ENCODE results near the gene POLR1A.

POLR1A gene

DNA sequence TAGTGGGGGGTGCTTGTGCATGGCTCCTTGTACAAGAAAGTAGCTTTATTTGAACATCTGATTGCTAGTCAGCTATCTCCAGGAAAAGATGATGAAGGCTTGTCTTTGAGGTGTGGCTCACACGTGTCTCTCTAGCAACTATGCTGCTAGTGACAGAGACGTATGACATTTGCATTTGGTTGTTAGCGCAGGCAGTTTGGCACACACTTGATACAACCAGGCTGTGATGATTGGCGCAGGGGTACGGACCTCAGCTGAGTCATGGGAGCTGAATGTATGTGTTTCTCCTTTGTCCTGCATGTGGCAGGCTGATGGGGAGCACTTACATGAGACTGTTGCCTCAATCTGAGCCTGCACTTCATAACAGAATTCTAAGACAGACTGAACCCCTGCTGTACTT, 30.0 kb upstream of the POLR1A start:
- Histone ChIP-seq H3K4me3 (no peak overlapping the region), H3K27me3 (no peaks in the 10 kb centered on the region), H3K4me1 (no peaks in the 10 kb centered on the region), H3K9me3 (no peaks in the 10 kb centered on the region), H3K36me3 (peaks cover 82 to 100% (median 94%) of the 10 kb centered on the region in 3 donors), H3K27ac (no peak overlapping the region)
- no peak for TF ChIP-seq CTCF (IDR thresholded peaks at IDR 0.05)
- intact Hi-C loops (cut with DNase I; ENCODE audit: low total_unique reads) = no loop called here
- DNase-seq = no peak

DNA sequence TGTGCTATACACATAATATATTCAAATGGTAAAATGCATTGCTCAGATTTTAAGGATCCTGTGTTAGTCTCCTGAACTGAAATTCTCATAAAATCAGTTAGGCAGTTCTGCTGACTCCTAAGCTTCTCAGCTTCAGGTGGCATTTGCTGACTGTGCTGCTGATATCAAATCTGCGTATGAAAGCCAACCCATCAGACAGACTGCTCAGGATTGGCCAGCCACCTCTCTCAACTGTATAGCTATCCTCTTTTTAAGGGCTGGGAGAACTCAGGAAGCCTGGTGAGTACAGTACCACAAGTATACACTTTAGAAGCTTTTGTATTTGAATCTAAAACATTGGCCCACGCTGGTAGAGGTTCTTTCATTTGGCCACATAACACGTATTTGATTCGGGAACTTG, 29.0 kb upstream of the POLR1A start:
- H3K4me1 ChIP-seq = no peaks in the 10 kb centered on the region
- no peak overlapping the region for H3K4me3 ChIP-seq
- no peak overlapping the region for H3K27ac ChIP-seq
- H3K36me3 ChIP-seq = peaks cover 90 to 100% (median 92%) of the 10 kb centered on the region in 3 donors
- no peaks in the 10 kb centered on the region for H3K9me3 ChIP-seq
- H3K27me3 ChIP-seq = no peaks in the 10 kb centered on the region
- DNase-seq = no peak
- intact Hi-C loops (cut with DNase I; ENCODE audit: low total_unique reads) = no loop called here
- TF ChIP-seq CTCF (IDR thresholded peaks at IDR 0.05) = no peak

- no peak for TF ChIP-seq CTCF (IDR thresholded peaks at IDR 0.05)
- no peaks in the 10 kb centered on the region for H3K4me1 ChIP-seq
- no peak overlapping the region for H3K4me3 ChIP-seq
- no peak for DNase-seq
- intact Hi-C loops (cut with DNase I; ENCODE audit: low total_unique reads) = no loop called here
- H3K9me3 ChIP-seq = no peaks in the 10 kb centered on the region
- no peaks in the 10 kb centered on the region for H3K27me3 ChIP-seq
- H3K27ac ChIP-seq = no peak overlapping the region
- peaks cover 97 to 100% (median 98%) of the 10 kb centered on the region in 3 donors for H3K36me3 ChIP-seq
Observed at GRCh38 chr2:86124683-86125082, 19.0 kb upstream of the POLR1A start.

DNA sequence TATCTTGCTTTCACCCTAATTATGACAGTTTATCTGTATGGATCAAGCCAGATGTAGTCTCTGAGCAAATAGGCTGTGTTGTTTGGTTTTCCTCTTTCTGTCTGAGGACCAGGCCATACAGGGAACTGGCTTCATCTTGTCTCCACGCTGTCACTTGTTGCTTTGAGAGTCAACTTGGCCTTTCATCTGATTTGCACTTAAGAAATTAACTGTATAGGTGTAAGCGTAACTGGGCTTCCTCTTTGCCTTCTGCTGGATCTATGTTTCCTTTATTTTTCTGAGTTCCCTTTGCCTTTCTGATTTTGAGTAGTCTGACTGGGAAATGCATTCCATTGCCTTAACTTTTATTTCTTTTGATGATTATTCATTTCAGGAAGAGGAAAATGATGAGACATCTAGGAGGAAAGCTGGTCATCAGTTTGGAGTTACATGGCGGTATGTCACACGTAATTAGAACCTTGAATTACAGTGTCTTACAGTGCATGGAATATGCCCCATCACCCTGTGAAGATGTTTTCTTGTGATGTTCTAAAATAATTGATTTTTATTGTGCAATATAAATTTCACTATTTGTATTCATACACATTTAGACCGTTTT, 17.7 kb upstream of the POLR1A start:
- no peaks in the 10 kb centered on the region for H3K4me1 ChIP-seq
- H3K9me3 ChIP-seq = no peaks in the 10 kb centered on the region
- peaks cover 97 to 100% (median 98%) of the 10 kb centered on the region in 3 donors for H3K36me3 ChIP-seq
- intact Hi-C loops (cut with DNase I; ENCODE audit: low total_unique reads) = no loop called here
- H3K27ac ChIP-seq = no peak overlapping the region
- DNase-seq = no peak
- H3K27me3 ChIP-seq = no peaks in the 10 kb centered on the region
- no peak for TF ChIP-seq CTCF (IDR thresholded peaks at IDR 0.05)
- no peak overlapping the region for H3K4me3 ChIP-seq

DNA sequence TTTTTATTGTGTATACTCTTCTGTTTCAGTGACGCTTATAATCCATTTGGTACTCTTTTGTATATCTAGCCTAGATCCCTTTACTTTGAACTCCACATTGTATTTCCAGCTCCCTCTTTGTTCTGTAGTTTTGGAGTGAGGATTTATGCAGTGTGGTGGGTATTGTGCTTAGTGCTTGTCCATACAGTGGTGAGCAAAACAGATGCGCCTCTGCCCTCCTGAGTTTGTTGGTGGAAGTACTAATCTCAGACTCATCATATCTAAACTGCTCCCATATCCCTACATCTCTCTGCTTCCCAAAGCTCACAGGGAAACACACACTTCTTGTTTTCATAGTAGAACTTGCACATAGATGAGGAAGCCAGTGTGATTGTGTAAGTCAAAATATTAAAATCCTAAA, 12.4 kb upstream of the POLR1A start:
- no peaks in the 10 kb centered on the region for H3K27me3 ChIP-seq
- H3K4me1 ChIP-seq = peaks cover 0 to 13% (median 0%) of the 10 kb centered on the region in 4 donors
- no peak overlapping the region for H3K27ac ChIP-seq
- intact Hi-C loops (cut with DNase I; ENCODE audit: low total_unique reads) = loop anchor here (2.0 kb wide), 1 partner anchor 33 kb away; no protein-coding TSS in a partner anchor
- H3K36me3 ChIP-seq = peaks cover 77 to 98% (median 83%) of the 10 kb centered on the region in 3 donors
- H3K9me3 ChIP-seq = no peaks in the 10 kb centered on the region
- no peak for DNase-seq
- no peak for TF ChIP-seq CTCF (IDR thresholded peaks at IDR 0.05)
- no peak overlapping the region for H3K4me3 ChIP-seq
